Measurements from ENCODE around the gene WDR90.

DNA sequence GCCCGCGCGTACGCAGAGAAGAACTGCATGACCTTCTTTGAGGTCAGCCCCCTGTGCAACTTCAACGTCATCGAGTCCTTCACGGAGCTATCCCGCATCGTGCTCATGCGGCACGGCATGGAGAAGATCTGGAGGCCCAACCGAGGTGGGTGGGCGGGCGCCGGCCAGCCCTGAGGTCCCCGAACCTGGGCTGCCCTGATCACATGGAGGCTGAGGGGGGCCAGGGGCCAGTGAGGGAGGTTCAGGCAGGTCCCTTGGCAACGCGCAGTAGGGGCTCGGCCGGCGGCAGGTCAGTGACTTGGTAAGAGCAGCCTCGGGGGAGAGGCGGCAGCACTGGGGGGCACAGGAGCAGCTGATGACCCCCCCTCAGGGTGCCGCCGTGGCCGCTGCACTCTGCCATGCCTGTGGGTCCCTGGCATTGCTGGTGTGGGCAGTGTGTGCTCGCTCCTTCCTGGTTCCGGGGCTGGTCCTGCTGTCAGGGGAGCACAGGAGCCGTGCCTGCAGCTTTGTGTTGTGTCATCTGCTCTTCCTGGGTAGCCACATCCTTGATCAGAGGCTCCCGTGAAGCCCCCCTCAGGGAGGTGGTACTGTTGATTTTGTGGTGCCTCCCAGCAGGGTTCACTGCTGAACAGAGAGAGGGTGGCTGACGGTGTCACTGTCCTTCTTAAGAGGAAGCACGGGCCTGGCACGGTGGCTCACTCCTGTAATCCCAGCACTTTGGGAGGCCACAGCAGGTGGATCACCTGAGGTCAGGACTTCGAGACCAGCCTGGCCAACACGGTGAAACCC lies 23.0 kb upstream of the WDR90 start:
- TF ChIP-seq, protein P1, sequence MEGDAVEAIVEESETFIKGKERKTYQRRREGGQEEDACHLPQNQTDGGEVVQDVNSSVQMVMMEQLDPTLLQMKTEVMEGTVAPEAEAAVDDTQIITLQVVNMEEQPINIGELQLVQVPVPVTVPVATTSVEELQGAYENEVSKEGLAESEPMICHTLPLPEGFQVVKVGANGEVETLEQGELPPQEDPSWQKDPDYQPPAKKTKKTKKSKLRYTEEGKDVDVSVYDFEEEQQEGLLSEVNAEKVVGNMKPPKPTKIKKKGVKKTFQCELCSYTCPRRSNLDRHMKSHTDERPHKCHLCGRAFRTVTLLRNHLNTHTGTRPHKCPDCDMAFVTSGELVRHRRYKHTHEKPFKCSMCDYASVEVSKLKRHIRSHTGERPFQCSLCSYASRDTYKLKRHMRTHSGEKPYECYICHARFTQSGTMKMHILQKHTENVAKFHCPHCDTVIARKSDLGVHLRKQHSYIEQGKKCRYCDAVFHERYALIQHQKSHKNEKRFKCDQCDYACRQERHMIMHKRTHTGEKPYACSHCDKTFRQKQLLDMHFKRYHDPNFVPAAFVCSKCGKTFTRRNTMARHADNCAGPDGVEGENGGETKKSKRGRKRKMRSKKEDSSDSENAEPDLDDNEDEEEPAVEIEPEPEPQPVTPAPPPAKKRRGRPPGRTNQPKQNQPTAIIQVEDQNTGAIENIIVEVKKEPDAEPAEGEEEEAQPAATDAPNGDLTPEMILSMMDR (optimal IDR thresholded peaks at IDR 0.05 in 1 of 3, IDR thresholded peaks at IDR 0.05 in 1 of 3, conservative IDR thresholded peaks at IDR 0.05 in 1 of 3; ENCODE audit: extremely low read depth in 1 of 3, insufficient read depth in 2 of 3, low read length in 3 of 3) = no peak
- TF ChIP-seq EZH2 (IDR thresholded peaks at IDR 0.05; ENCODE audit: low read length) = no peak

Measured in keratinocyte (primary cell).